Body of pancreas (tissue), 4 donors: Measurements from ENCODE around the gene KIDINS220.

ENCODE experiments used
- CTCF ChIP-seq, 7 experiments: fragments of 450-650 bp in 4 of 7; fragments of 200-600 bp in 3 of 7; sonication (generic) in 3 of 7; IDR thresholded peaks; one replicate each; pipeline ENCODE4 v1.5.1; 2016 to 2019; ENCODE audit warnings: antibody characterized with exemption in 7 of 7
- POLR2A ChIP-seq, 3 donors: fragments of 450-650 bp; IDR thresholded peaks; one replicate each; pipeline ENCODE4 v1.6.1; 2016; ENCODE audit warnings: antibody characterized with exemption in 3 of 3, mild to moderate bottlenecking in 2 of 3

- TF ChIP-seq CTCF (IDR thresholded peaks at IDR 0.05) = no peak
- TF ChIP-seq POLR2A (IDR thresholded peaks at IDR 0.05) = no peak
Measured at GRCh38 chr2:8725838-8726237, 111.6 kb downstream of the KIDINS220 start.
